ENCODE measurements around the gene CCDC174. TPM values are rescaled to one million over a fixed set of nuclear protein-coding genes. Genes with fewer than 3 reads are reported as not detected.
A peak's percentile ranks its signal among the peaks of the same experiment; 100 is the strongest.

The CCDC174 gene
- total RNA-seq, 2 donors from 2014 or later, result 18.7 to 20.1 TPM

- H3K36me3 ChIP-seq (ENCODE audit: control insufficient read depth, insufficient read depth, low read length), result no peaks in the 10 kb centered on the region
- no peak overlapping the region for H3K27ac ChIP-seq (ENCODE audit: low read depth, low read length)
- H3K27me3 Mint-ChIP-seq (ENCODE audit: insufficient read depth), result peaks cover 63% of the 10 kb centered on the region
- H3K4me1 ChIP-seq (ENCODE audit: control insufficient read depth, insufficient read depth, low read length), result no peaks in the 10 kb centered on the region
- no peaks in the 10 kb centered on the region for H3K9me3 Mint-ChIP-seq
- no peak for TF ChIP-seq CTCF (conservative IDR thresholded peaks at IDR 0.05)
- no peak overlapping the region for H3K27ac Mint-ChIP-seq
- H3K36me3 Mint-ChIP-seq (ENCODE audit: low read depth), result no peaks in the 10 kb centered on the region
- WGBS, 2 experiments (ENCODE audit: insufficient coverage in 1 of 2, insufficient read length in 1 of 2), result 5 to 8% methylated on average over 38 to 83 of the region's 85 CpGs
- peaks cover 6% of the 10 kb centered on the region for H3K4me1 Mint-ChIP-seq
- peak overlapping the region; percentile 65 for H3K4me3 ChIP-seq (ENCODE audit: low read length)
- H3K4me3 Mint-ChIP-seq, result peak overlapping the region; percentile 32
- peak; percentile 79 for DNase-seq
- H3K27me3 ChIP-seq (ENCODE audit: control insufficient read depth, insufficient read depth, low read length, poor library complexity, severe bottlenecking), result peaks cover 53% of the 10 kb centered on the region
- no peak overlapping the region for H3K9ac ChIP-seq (ENCODE audit: extremely low read depth, low read length, poor library complexity, severe bottlenecking)
- H3K9me3 ChIP-seq (ENCODE audit: control insufficient read depth, low read length), result no peaks in the 10 kb centered on the region
These were observed 48.5 kb upstream of the CCDC174 start for GRCh38 chr3:14602804-14603644.

GRCh38 chr3:14605067-14605466, 46.5 kb upstream of the CCDC174 start:
- 77 to 86% methylated on average over 5 of the region's 5 CpGs for whole genome bisulfite sequencing, 2 experiments (ENCODE audit: insufficient coverage in 1 of 2, insufficient read length in 1 of 2)
- Histone ChIP-seq H3K9me3 (ENCODE audit: control insufficient read depth, low read length) (no peaks in the 10 kb centered on the region), H3K27ac (ENCODE audit: low read depth, low read length) (no peak overlapping the region)

GRCh38 chr3:14605744-14606143, 45.8 kb upstream of the CCDC174 start:
- Histone ChIP-seq H3K27ac (ENCODE audit: low read depth, low read length) (no peak overlapping the region), H3K4me3 (ENCODE audit: low read length) (no peak overlapping the region), H3K4me1 (ENCODE audit: control insufficient read depth, insufficient read depth, low read length) (no peaks in the 10 kb centered on the region), H3K36me3 (ENCODE audit: control insufficient read depth, insufficient read depth, low read length) (no peaks in the 10 kb centered on the region), H3K27me3 (ENCODE audit: control insufficient read depth, insufficient read depth, low read length, poor library complexity, severe bottlenecking) (peaks cover 33% of the 10 kb centered on the region), H3K9me3 (ENCODE audit: control insufficient read depth, low read length) (no peaks in the 10 kb centered on the region), H3K9ac (ENCODE audit: extremely low read depth, low read length, poor library complexity, severe bottlenecking) (no peak overlapping the region)
- peaks cover 35% of the 10 kb centered on the region for H3K27me3 Mint-ChIP-seq (ENCODE audit: insufficient read depth)
- WGBS, 2 experiments (ENCODE audit: insufficient coverage in 1 of 2, insufficient read length in 1 of 2), result 80 to 81% methylated on average over 8 of the region's 8 CpGs
- no peak overlapping the region for H3K4me3 Mint-ChIP-seq
- no peak for DNase-seq
- peaks cover 6% of the 10 kb centered on the region for H3K4me1 Mint-ChIP-seq
- H3K27ac Mint-ChIP-seq, result no peak overlapping the region
- no peak for TF ChIP-seq CTCF (conservative IDR thresholded peaks at IDR 0.05)
- no peaks in the 10 kb centered on the region for H3K9me3 Mint-ChIP-seq
- no peaks in the 10 kb centered on the region for H3K36me3 Mint-ChIP-seq (ENCODE audit: low read depth)

More at GRCh38 chr3:14605067-14605466, 46.5 kb upstream of the CCDC174 start:
- H3K4me1 Mint-ChIP-seq, result peaks cover 6% of the 10 kb centered on the region
- H3K4me1 ChIP-seq (ENCODE audit: control insufficient read depth, insufficient read depth, low read length), result no peaks in the 10 kb centered on the region
- TF ChIP-seq CTCF (conservative IDR thresholded peaks at IDR 0.05), result no peak
- no peaks in the 10 kb centered on the region for H3K36me3 Mint-ChIP-seq (ENCODE audit: low read depth)
- peaks cover 37% of the 10 kb centered on the region for H3K27me3 ChIP-seq (ENCODE audit: control insufficient read depth, insufficient read depth, low read length, poor library complexity, severe bottlenecking)
- DNase-seq, result no peak
- H3K4me3 ChIP-seq (ENCODE audit: low read length), result no peak overlapping the region
- no peaks in the 10 kb centered on the region for H3K36me3 ChIP-seq (ENCODE audit: control insufficient read depth, insufficient read depth, low read length)
- H3K27ac Mint-ChIP-seq, result peak overlapping the region; percentile 44
- H3K9ac ChIP-seq (ENCODE audit: extremely low read depth, low read length, poor library complexity, severe bottlenecking), result no peak overlapping the region
- peaks cover 42% of the 10 kb centered on the region for H3K27me3 Mint-ChIP-seq (ENCODE audit: insufficient read depth)
- H3K9me3 Mint-ChIP-seq, result no peaks in the 10 kb centered on the region
- H3K4me3 Mint-ChIP-seq, result no peak overlapping the region

All from endodermal cell (in vitro differentiated cells).